ENCODE results near the gene PDXDC1. TPM values are rescaled to one million over a fixed set of nuclear protein-coding genes. Genes with fewer than 3 reads are reported as not detected.
"Not testable (repeated sequence)": the region's sequence is repeated elsewhere in the genome, so short reads cannot be mapped to it uniquely, and the experiment has no call there.

Gene PDXDC1
- total and polyA plus RNA-seq, 5 experiments from 2014 or later, result 25.0 to 77.8 (median 35.7) TPM

DNA sequence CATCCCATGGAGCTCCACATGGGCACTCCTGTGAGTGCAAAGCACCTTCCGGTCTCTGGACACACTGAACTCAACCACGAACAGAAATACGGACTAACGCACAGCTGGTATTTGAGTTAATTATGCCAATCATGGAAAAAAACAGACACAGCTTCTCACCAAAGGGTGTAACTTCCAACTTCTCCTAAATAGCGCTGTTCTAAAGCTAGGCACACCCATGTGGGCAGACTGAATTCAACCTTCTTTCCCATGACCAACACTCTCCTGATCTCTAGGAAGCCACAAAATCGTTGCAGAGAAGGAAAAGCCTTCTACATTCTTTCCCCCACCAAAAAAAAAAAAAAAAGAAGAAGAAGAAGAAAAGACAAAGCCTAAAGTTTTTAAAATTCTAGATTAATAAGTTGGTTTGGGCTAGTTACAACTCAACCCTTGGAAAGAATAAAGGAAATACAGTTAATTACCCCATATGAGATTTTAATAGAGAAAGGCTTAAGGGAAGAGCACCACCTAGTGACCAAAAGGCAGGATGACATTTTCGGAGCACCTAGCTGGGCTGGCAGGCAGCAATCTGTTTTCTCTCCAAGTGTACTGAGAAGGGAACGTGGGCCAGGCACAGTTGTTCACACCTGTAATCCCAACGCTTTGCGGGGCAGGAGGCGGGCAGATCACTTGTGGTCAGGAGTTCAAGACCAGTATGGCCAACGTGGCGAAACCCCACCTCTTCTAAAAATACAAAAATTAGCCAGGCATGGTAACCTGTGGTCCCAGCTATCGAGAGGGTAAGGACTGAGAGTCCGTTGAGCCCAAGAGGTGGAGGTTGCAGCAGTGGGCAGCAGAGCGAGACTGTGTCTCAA, 97.3 kb downstream of the PDXDC1 start:
- POLR2A ChIA-PET, H3K4me3 Mint-ChIP-seq, H3K27me3 Mint-ChIP-seq, H3K4me1 Mint-ChIP-seq, H3K9me3 Mint-ChIP-seq: not testable (repeated sequence)
- Mint-ChIP-seq H3K36me3 (peaks cover 0 to 79% (median 0%) of the 10 kb centered on the region in 3 donors), H3K27ac (peak overlapping the region in 6 of 10 donors; percentile 5 to 82 (median 31))
- peak in 2 of 10 donors; percentile 11 to 14 for DNase-seq
- peak; percentile 69 to 73 for ATAC-seq

DNA sequence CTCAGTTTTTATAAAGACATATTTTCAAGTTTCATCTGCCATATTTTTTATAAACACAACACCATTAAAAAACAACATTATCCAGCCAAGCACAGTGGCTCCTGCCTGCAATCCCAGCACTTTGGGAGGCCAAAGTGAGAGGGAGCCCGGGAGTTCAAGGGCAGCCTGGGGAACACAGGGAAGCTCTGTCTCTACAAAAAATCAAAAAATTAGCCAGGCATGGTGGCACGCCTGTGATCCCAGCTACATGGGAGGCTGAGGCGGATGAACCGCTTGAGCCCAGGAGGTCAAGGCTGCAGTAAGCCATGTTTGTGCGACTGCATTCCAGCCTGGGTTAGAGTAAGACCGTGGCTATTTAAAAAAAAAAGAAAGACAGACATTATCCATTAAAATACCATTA, 98.3 kb downstream of the PDXDC1 start:
- ATAC-seq, result no peak
- Mint-ChIP-seq H3K36me3 (peaks cover 0 to 84% (median 0%) of the 10 kb centered on the region in 3 donors), H3K27me3 (no peaks in the 10 kb centered on the region), H3K9me3 (no peaks in the 10 kb centered on the region), H3K27ac (no peak overlapping the region), H3K4me1 (peaks cover 2 to 8% (median 3%) of the 10 kb centered on the region in 4 donors), H3K4me3 (no peak overlapping the region)
- POLR2A ChIA-PET, result no interaction called here
- no peak for DNase-seq

DNA sequence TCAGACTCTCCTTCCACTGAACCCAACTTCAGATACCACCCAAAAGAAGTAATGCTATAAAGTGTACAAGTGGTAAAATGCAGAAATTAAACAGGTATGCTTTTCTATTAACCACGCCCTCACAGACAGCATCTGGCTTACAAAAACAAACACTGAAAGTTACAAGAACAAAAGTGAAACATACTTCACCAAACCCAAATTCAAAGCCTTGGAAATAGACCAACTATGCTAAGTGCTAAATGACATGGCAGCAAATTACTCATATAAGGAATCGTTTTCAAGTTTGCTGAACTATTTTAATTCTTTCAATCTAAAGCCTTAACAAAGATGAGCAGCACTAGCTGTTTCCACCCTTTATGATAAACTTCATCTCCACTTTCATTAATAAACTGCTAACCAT, 101.3 kb downstream of the PDXDC1 start:
- POLR2A ChIA-PET, H3K4me3 Mint-ChIP-seq, H3K4me1 Mint-ChIP-seq, H3K9me3 Mint-ChIP-seq, H3K27me3 Mint-ChIP-seq, DNase-seq, ATAC-seq: not testable (repeated sequence)
- H3K36me3 Mint-ChIP-seq, result peaks cover 0 to 89% (median 0%) of the 10 kb centered on the region in 3 donors
- H3K27ac Mint-ChIP-seq, result peak overlapping the region in 4 of 10 donors; percentile 33 to 84 (median 60)

DNA sequence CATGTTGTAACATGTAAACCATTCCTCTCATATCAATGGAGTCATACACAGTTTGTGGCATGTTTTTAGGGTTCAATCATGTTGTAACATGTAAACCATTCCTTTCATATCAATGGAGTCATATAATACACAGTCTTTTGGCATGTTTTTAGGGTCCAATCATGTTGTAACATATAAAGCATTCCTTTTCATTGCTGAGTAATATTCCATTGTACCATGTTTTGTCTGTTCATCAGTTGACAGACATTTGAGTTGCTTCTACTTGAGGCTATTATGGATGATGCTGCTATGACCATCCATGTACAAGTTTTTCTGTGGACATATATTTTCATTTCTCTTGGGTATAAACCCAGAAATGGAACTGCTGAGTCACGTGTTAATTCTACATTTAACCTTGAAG, 106.1 kb downstream of the PDXDC1 start:
- ATAC-seq, DNase-seq, H3K9me3 Mint-ChIP-seq, H3K27me3 Mint-ChIP-seq, H3K27ac Mint-ChIP-seq, H3K4me1 Mint-ChIP-seq, H3K4me3 Mint-ChIP-seq, POLR2A ChIA-PET: not testable (repeated sequence)
- H3K36me3 Mint-ChIP-seq, result peaks cover 0 to 91% (median 4%) of the 10 kb centered on the region in 3 donors

DNA sequence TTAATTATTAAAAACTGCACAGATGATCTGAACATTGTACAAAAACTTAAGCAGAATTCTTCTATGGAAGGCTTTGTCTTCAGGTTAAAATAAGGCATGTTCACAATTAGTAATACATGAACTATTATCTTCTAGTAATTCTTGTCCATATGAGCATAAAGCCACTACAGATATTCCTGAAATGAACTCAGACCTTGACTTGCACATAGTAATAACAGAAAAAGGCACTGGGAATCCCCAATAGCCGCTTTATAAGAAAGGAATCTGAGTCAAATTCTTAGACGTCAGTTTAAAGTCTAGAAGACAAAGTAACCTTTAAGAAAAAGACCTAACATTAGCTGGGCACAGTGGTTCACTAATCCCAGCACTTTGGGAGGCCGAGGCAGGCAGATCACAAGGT, 108.0 kb downstream of the PDXDC1 start:
- Mint-ChIP-seq H3K4me1 (peaks cover 0 to 10% (median 4%) of the 10 kb centered on the region in 4 donors), H3K36me3 (peaks cover 0 to 87% (median 4%) of the 10 kb centered on the region in 3 donors)
- H3K4me3 Mint-ChIP-seq, ATAC-seq, POLR2A ChIA-PET, H3K9me3 Mint-ChIP-seq, H3K27me3 Mint-ChIP-seq, DNase-seq, H3K27ac Mint-ChIP-seq: not testable (repeated sequence)

DNA sequence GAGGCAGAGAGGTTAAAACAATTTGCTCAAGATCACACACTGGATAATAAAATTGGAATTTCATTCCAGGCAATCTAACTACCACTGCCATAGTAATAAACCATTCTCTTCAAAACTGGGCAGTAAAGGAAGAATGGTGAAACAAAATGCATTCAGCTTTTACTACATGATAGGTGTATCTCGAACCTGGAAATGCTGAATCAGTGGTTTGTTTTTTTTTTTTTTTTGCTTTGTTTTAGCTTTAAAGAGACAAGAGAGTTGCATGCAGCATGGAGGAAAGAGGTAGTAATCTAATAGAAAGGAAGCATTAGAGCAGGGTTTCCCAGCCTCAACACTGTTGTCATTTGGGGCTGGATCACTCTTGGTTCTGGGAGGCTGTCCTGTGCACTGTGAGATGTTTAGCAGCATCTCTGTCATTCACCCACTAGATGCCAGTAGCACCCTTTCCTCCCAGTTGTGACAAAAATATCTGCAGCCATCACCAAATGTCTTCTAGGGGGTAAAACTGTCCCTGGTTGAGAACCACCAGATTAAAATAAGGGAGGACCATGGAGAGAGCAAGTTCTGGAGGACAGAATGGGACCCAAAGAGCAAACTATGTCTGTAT, 115.9 kb downstream of the PDXDC1 start:
- Mint-ChIP-seq H3K27ac (peak overlapping the region in 3 of 10 donors; percentile 24 to 62 (median 43)), H3K4me3 (peak overlapping the region in 2 of 10 donors; percentile 37 to 45), H3K36me3 (peaks cover 0 to 59% (median 2%) of the 10 kb centered on the region in 3 donors), H3K4me1 (peaks cover 8 to 47% (median 29%) of the 10 kb centered on the region in 4 donors)
- peak in 1 of 2 donors; percentile 22 for ATAC-seq
- DNase-seq, H3K9me3 Mint-ChIP-seq, H3K27me3 Mint-ChIP-seq, POLR2A ChIA-PET: not testable (repeated sequence)

DNA sequence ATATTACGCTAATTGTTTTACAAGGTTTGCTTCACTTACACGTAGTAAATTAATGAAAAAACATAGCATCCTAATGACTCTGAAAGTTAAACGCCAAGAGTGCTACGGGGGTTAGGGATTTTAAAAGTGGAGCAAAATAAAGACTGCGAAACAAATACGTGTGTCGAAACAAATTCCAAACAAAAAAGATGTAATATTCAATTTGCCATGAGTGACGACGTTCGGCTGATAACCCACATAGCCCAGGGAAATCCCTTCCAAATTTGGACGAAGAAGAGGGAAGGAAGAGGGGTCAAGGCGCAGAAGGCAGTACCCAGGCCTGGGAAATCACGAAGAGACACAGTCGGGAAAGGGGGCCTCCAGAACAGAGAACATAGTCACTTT, 118.7 kb downstream of the PDXDC1 start:
- Mint-ChIP-seq H3K27ac (peak overlapping the region; percentile 93 to 98 (median 96)), H3K4me1 (peaks cover 8 to 37% (median 25%) of the 10 kb centered on the region in 4 donors), H3K4me3 (peak overlapping the region; percentile 94 to 99 (median 97)), H3K36me3 (peaks cover 0 to 37% (median 2%) of the 10 kb centered on the region in 3 donors)
- POLR2A ChIA-PET, result interaction anchor here (1.2 to 1.3 kb wide), 2 partner anchors 41 to 61 kb away, joined by 3 to 4 read pairs; no protein-coding TSS in a partner anchor
- DNase-seq, H3K27me3 Mint-ChIP-seq, H3K9me3 Mint-ChIP-seq, ATAC-seq: not testable (repeated sequence)

DNA sequence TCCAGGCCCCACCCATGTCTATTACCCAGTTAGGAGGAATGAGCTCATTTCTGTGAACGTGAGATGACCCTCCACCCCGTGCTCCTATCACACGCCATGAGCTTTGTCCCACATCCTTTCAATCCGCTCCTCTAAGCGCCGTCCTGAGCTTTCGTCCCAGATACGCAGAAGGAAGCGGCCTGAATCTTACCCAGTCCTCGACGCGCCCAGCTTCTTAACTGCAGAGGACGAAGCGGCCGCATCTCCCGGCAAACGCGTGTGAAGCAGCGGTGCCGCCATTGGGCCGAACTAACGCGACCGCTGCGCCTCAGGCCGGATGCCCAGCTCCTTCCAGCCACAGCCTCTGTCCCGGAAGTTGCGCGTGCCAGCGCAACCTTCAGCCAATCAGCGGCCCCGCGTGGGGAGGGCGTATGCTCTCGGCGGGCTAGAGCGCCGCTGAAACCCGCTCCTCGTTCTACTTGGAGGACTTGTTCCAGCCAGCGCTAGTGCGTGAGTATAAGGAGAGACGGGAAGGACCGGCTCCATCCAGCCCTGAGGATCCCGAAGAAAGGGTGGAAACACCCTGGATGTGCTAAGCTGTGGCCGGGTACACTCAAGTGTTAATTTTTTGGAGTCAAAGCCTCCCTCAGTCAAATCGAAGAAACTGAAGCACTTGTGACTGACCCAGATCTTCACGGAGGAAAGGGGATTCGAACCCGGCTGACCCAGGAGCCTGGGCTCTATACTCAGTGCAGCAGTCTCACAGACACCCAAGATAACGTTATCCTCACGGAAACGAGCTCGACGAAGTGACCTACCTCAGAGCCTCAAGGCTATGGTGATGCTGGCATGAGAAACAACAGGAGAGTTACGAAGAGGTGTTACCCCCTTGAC, 119.4 kb downstream of the PDXDC1 start, which contains the start of gene RRN3:
Gene RRN3 (minus strand): TSS at position 318 of the 873 bp plus-strand sequence. CDS start 39 bp downstream, at position 279.
- not testable (repeated sequence) for H3K9me3 Mint-ChIP-seq, H3K27me3 Mint-ChIP-seq
- peaks cover 8 to 33% (median 25%) of the 10 kb centered on the region in 4 donors for H3K4me1 Mint-ChIP-seq
- H3K27ac Mint-ChIP-seq, result peak within 1 kb of the TSS; percentile 93 to 98 (median 96)
- POLR2A ChIA-PET, result interaction anchor here (1.2 to 1.3 kb wide), 2 partner anchors 42 to 61 kb away, joined by 3 to 4 read pairs; no protein-coding TSS in a partner anchor
- peaks cover 0 to 31% (median 2%) of the 10 kb centered on the region in 3 donors for H3K36me3 Mint-ChIP-seq
- ATAC-seq (peak; percentile 98 to 100), DNase-seq (peak; percentile 72 to 89 (median 79))
- peak within 1 kb of the TSS; percentile 94 to 99 (median 97) for H3K4me3 Mint-ChIP-seq

DNA sequence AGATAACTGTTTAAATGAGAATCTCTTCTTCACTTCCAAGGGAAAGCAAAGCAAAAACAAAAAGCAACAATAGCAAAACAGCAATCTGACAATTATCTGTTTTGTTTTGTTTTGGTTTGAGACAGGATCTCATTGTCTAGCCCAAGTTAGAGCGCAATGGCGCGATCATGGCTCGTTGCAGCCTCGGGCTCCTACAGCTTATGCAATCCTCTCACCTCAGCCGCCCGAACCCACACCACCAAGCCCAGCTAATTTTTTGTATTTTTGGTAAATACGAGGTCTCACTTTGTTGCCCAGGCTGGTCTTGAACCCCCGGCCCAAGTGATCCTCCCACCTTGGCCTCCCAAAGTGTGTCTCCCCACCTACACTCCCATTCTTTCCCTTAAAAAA, 121.8 kb downstream of the PDXDC1 start:
- Mint-ChIP-seq H3K4me3 (peak overlapping the region in 2 of 10 donors; percentile 34 to 53), H3K36me3 (peaks cover 0 to 12% (median 0%) of the 10 kb centered on the region in 3 donors), H3K4me1 (peaks cover 8 to 22% (median 21%) of the 10 kb centered on the region in 4 donors), H3K27ac (peak overlapping the region in 2 of 10 donors; percentile 11 to 43)
- ATAC-seq, POLR2A ChIA-PET, H3K9me3 Mint-ChIP-seq, H3K27me3 Mint-ChIP-seq, DNase-seq: not testable (repeated sequence)

DNA sequence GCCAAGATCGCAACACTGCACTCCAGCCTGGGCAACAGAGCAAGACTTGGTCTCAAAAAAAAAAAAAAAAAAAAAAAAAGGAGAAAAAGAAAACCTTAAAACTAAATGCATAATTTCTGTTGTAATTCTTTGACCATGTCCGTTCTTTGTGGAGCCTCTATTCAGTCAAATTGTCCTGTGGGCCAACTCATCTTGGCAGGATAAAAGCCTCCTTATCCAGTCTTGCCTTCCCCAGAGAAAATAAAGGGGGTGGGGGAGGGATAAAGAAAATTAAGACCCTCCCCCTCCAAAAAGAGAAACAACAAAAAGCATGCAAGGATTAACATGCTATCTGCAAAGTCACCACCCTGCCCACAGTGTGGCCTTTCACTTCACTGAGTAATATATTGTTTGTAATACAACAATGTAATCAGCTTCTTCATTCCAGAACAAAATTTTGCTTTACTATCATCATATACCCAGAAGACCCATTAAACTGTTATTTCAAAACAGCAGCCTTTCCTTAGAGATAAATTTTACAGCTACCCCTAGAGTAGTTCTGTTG, 124.6 kb downstream of the PDXDC1 start:
- ATAC-seq, H3K4me3 Mint-ChIP-seq, H3K4me1 Mint-ChIP-seq, POLR2A ChIA-PET, H3K9me3 Mint-ChIP-seq, H3K27ac Mint-ChIP-seq, DNase-seq, H3K36me3 Mint-ChIP-seq, H3K27me3 Mint-ChIP-seq: not testable (repeated sequence)

DNA sequence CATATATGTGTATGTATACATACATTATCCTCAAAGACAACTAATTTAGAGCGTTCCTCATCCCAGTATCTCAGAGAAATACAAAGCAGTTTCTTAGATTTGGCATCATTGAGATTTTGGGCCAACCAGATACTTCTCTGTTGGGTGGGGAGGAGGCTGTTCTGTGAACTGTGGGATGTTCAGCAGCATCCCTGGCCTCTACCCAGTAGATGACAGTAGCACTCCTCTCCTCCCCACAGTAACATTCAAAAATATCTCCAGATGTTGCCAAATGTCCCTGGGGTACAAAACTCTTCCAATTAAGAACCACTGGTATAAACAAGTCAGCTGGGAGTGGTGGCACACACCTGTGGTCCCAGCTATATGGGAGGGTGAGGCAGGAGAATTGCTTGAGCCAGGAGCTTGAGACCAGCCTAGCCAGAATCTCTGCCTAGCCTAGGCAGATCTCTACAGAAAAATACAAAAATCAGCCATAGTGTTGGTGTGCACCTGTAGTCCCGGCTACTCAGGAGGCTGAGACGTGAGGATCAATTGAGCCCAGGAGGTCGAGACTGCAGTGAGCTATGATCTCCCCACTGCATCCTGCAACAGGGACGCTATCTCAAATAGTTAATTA, 125.7 kb downstream of the PDXDC1 start:
- H3K36me3 Mint-ChIP-seq, DNase-seq, POLR2A ChIA-PET, H3K27ac Mint-ChIP-seq, ATAC-seq, H3K4me1 Mint-ChIP-seq, H3K27me3 Mint-ChIP-seq, H3K9me3 Mint-ChIP-seq, H3K4me3 Mint-ChIP-seq: not testable (repeated sequence)

Data from naive thymus-derived CD8-positive, alpha-beta T cell (primary cell).